H9 (cell line): ENCODE measurements around the gene ELAC2. TPM values are rescaled to one million over a fixed set of nuclear protein-coding genes. Genes with fewer than 3 reads are reported as not detected.

Experiments
- DNase-seq: peaks from one replicate; pipeline ENCODE4 v3.0.0-alpha.2; 2017
- H2AFZ ChIP-seq: one replicate; pipeline ENCODE4 v1.6.1; 2013; ENCODE audit warnings: mild to moderate bottlenecking, low read length, control low read depth, moderate library complexity
- H2AK5ac ChIP-seq: 2 replicates; pipeline ENCODE4 v1.6.1; 2013; ENCODE audit warnings: low read length, control low read depth, mixed read lengths; ENCODE audit not compliant: insufficient read length
- H2BK120ac ChIP-seq: one replicate; pipeline ENCODE4 v1.6.1; 2013; ENCODE audit warnings: low read depth, mild to moderate bottlenecking, low read length, control low read depth, inconsistent platforms; ENCODE audit not compliant: poor library complexity, severe bottlenecking
- H2BK12ac ChIP-seq: 2 replicates; pipeline ENCODE4 v1.6.1; 2013; ENCODE audit warnings: low read length, control low read depth, mixed read lengths, low read depth; ENCODE audit not compliant: insufficient read length
- H2BK15ac ChIP-seq: 2 replicates; pipeline ENCODE4 v1.6.1; 2013; ENCODE audit warnings: low read depth, low read length, control low read depth
- H2BK20ac ChIP-seq: one replicate; pipeline ENCODE4 v1.6.1; 2013; ENCODE audit warnings: low read depth, mild to moderate bottlenecking, low read length, control low read depth, inconsistent platforms; ENCODE audit not compliant: poor library complexity, severe bottlenecking
- H2BK5ac ChIP-seq: 2 replicates; pipeline ENCODE4 v1.6.1; 2013; ENCODE audit warnings: low read length, control low read depth, mixed read lengths; ENCODE audit not compliant: insufficient read length
- H3K14ac ChIP-seq: 2 replicates; pipeline ENCODE4 v1.6.1; 2013; ENCODE audit warnings: low read length, control low read depth; ENCODE audit not compliant: insufficient read depth
- H3K18ac ChIP-seq: 2 replicates; pipeline ENCODE4 v1.6.1; 2013; ENCODE audit warnings: low read depth, mild to moderate bottlenecking, mixed read lengths, low read length, control low read depth; ENCODE audit not compliant: insufficient read length
- H3K23ac ChIP-seq: 2 replicates; pipeline ENCODE4 v1.6.1; 2013; ENCODE audit warnings: low read length, control low read depth, mixed read lengths, low read depth; ENCODE audit not compliant: insufficient read length
- H3K23me2 ChIP-seq: 2 replicates; pipeline ENCODE4 v1.6.1; 2013; ENCODE audit warnings: low read depth, mild to moderate bottlenecking, mixed read lengths, low read length, control low read depth; ENCODE audit not compliant: insufficient read length, poor library complexity, severe bottlenecking
- H3K27ac ChIP-seq: 2 replicates; pipeline ENCODE4 v1.5.1; 2013; ENCODE audit warnings: low read length, control low read depth, mixed read lengths, low read depth; ENCODE audit not compliant: insufficient read length
- H3K27me3 ChIP-seq: 2 replicates; pipeline ENCODE4 v1.6.1; 2013; ENCODE audit warnings: low read length, control low read depth, inconsistent platforms; ENCODE audit not compliant: insufficient read depth
- H3K4ac ChIP-seq: 2 replicates; pipeline ENCODE4 v1.6.1; 2013; ENCODE audit warnings: low read depth, mild to moderate bottlenecking, control low read depth, inconsistent platforms, low read length, moderate library complexity
- H3K4me1 ChIP-seq: 2 replicates; pipeline ENCODE4 v1.6.1; 2013; ENCODE audit warnings: low read length, control low read depth, inconsistent platforms; ENCODE audit not compliant: insufficient read depth
- H3K4me2 ChIP-seq: 2 replicates; pipeline ENCODE4 v1.6.1; 2013; ENCODE audit warnings: low read length, control low read depth, mixed read lengths; ENCODE audit not compliant: insufficient read length, insufficient read depth
- H3K56ac ChIP-seq: 2 replicates; pipeline ENCODE4 v1.6.1; 2013; ENCODE audit warnings: low read depth, mild to moderate bottlenecking, mixed read lengths, low read length, control low read depth; ENCODE audit not compliant: insufficient read length
- H3K79me1 ChIP-seq: 2 replicates; pipeline ENCODE4 v1.6.1; 2013; ENCODE audit warnings: low read depth, mild to moderate bottlenecking, moderate library complexity, low read length, control low read depth, inconsistent platforms; ENCODE audit not compliant: insufficient read depth, poor library complexity, severe bottlenecking
- H3K79me2 ChIP-seq: 2 replicates; pipeline ENCODE4 v1.6.1; 2013; ENCODE audit warnings: low read length, control low read depth, inconsistent platforms; ENCODE audit not compliant: insufficient read depth
- H3K9ac ChIP-seq: 2 replicates; pipeline ENCODE4 v1.6.1; 2013; ENCODE audit warnings: low read length, control low read depth, mixed read lengths; ENCODE audit not compliant: insufficient read length; ENCODE audit errors: extremely low read depth
- H3K9me3 ChIP-seq: one replicate; pipeline ENCODE4 v1.6.1; 2013; ENCODE audit warnings: low read depth, low read length, inconsistent platforms; ENCODE audit not compliant: control insufficient read depth
- H3T11ph ChIP-seq: one replicate; pipeline ENCODE4 v1.6.1; 2013; ENCODE audit warnings: mild to moderate bottlenecking, low read length, control low read depth, inconsistent platforms
- H4K20me1 ChIP-seq: one replicate; pipeline ENCODE4 v1.6.1; 2013; ENCODE audit not compliant: control insufficient read depth, insufficient read length, insufficient read depth
- H4K5ac ChIP-seq: 2 replicates; pipeline ENCODE4 v1.6.1; 2013; ENCODE audit warnings: low read depth, mild to moderate bottlenecking, mixed read lengths, low read length, control low read depth; ENCODE audit not compliant: insufficient read length
- H4K8ac ChIP-seq: replicated peaks from 2 replicates; pipeline ENCODE4 v1.6.1; 2013; ENCODE audit warnings: low read length, control low read depth, mixed read lengths, low read depth; ENCODE audit not compliant: insufficient read length
- H4K91ac ChIP-seq: 2 replicates; pipeline ENCODE4 v1.6.1; 2013; ENCODE audit warnings: low read depth, mild to moderate bottlenecking, moderate library complexity, mixed read lengths, low read length, control low read depth; ENCODE audit not compliant: insufficient read length
- H3K27ac Mint-ChIP-seq, 3 experiments: 2 replicates in 2 of 3; 3 replicates in 1 of 3; pipeline ENCODE4 v1.8.0; 2020 to 2021; ENCODE audit warnings: mixed read lengths in 3 of 3, mild to moderate bottlenecking in 1 of 3, moderate library complexity in 1 of 3
- H3K27me3 Mint-ChIP-seq: 2 replicates; pipeline ENCODE4 v1.8.0; 2021; ENCODE audit warnings: low read depth, mild to moderate bottlenecking, moderate library complexity, mixed read lengths
- H3K36me3 Mint-ChIP-seq, 3 experiments: 2 replicates in 2 of 3; 3 replicates in 1 of 3; pipeline ENCODE4 v1.8.0; 2020 to 2021; ENCODE audit warnings: low read depth in 3 of 3, mixed read lengths in 3 of 3; ENCODE audit not compliant: insufficient read depth in 1 of 3
- H3K4me1 Mint-ChIP-seq, 2 experiments: 2 replicates each; pipeline ENCODE4 v1.8.0; 2020; ENCODE audit warnings: mixed read lengths in 2 of 2
- H3K4me3 Mint-ChIP-seq, 2 experiments: 2 replicates in 1 of 2; 3 replicates in 1 of 2; pipeline ENCODE4 v1.8.0; 2020 to 2021; ENCODE audit warnings: mild to moderate bottlenecking in 2 of 2, mixed read lengths in 2 of 2, moderate library complexity in 1 of 2
- H3K9me3 Mint-ChIP-seq, 2 experiments: 2 replicates in 1 of 2; 3 replicates in 1 of 2; pipeline ENCODE4 v1.8.0; 2020; ENCODE audit warnings: mild to moderate bottlenecking in 2 of 2, mixed read lengths in 2 of 2, moderate library complexity in 1 of 2
- WGBS: extraction: QIAGEN DNeasy Blood & Tissue Kit; methylation state at CpG from one replicate; pipeline ENCODE4 v1.1.7; 2013; ENCODE audit warnings: missing lambda C conversion rate, low lambda C conversion rate, mixed read lengths; ENCODE audit not compliant: insufficient read length; ENCODE audit errors: extremely low coverage; 5-methylcytosine and 5-hydroxymethylcytosine counted together
- total RNA-seq: library from RNA; stranded (reverse); gene quantifications from 2 replicates; pipeline ENCODE4 v1.2.1, GENCODE V29; 2021
- TF ChIP-seq, protein P1 (sequence below): fragments of 200-600 bp; sonication (generic); conservative IDR thresholded peaks from 3 replicates; pipeline ENCODE4 v1.8.0; 2021; ENCODE audit warnings: antibody characterized with exemption, mild to moderate bottlenecking

ELAC2 gene
- total RNA-seq, 1 experiment from 2014 or later, result 90.7 TPM

DNA sequence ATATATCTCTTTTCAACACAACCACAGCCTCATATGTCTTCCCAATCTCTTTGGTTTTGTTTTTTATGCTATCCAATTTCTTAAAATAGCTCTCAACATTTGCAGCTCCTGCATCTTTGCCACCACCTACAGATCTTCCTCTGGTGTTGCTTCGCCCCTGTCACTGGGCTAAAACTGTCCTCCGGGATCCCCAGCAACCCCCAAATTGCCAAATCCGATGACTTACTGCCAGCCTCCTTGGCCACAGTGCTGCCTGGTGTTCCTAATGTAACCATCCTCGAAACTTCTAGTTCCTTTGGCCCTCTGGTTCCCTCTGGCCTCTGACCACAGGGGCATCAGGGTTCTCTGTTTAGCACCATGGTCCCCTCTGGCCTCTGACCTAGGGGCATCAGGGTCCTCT, 70.8 kb downstream of the ELAC2 start:
- no peaks in the 10 kb centered on the region for H3K27me3 ChIP-seq
- no peak for DNase-seq
- no peaks in the 10 kb centered on the region for H3K79me1 ChIP-seq
- Mint-ChIP-seq H3K36me3 (peaks cover 13 to 43% (median 35%) of the 10 kb centered on the region in 3 experiments; a peak in 6 of 7 replicates), H3K27ac (peak overlapping the region in 1 of 3 experiments; percentile 5; a peak in 1 of 7 replicates), H3K4me1 (no peaks in the 10 kb centered on the region), H3K9me3 (no peaks in the 10 kb centered on the region), H3K4me3 (no peak overlapping the region), H3K27me3 (no peaks in the 10 kb centered on the region)
- H2AK5ac ChIP-seq, result no peak overlapping the region
- H4K20me1 ChIP-seq, result no peaks in the 10 kb centered on the region
- no peak overlapping the region for H2BK15ac ChIP-seq
- no peaks in the 10 kb centered on the region for H3K4me1 ChIP-seq
- H2BK12ac ChIP-seq, result no peak overlapping the region
- H3K27ac ChIP-seq, result no peak overlapping the region
- no peak overlapping the region for H3K4me2 ChIP-seq
- no peak overlapping the region for H3K4ac ChIP-seq
- no peak overlapping the region for H3K56ac ChIP-seq
- no CpG with 5 or more reads among the region's 4 CpGs for WGBS
- no peak overlapping the region for H3K18ac ChIP-seq
- no peak overlapping the region for H2AFZ ChIP-seq
- no peak overlapping the region for H3K14ac ChIP-seq
- no peak overlapping the region for H3T11ph ChIP-seq
- TF ChIP-seq, protein P1, sequence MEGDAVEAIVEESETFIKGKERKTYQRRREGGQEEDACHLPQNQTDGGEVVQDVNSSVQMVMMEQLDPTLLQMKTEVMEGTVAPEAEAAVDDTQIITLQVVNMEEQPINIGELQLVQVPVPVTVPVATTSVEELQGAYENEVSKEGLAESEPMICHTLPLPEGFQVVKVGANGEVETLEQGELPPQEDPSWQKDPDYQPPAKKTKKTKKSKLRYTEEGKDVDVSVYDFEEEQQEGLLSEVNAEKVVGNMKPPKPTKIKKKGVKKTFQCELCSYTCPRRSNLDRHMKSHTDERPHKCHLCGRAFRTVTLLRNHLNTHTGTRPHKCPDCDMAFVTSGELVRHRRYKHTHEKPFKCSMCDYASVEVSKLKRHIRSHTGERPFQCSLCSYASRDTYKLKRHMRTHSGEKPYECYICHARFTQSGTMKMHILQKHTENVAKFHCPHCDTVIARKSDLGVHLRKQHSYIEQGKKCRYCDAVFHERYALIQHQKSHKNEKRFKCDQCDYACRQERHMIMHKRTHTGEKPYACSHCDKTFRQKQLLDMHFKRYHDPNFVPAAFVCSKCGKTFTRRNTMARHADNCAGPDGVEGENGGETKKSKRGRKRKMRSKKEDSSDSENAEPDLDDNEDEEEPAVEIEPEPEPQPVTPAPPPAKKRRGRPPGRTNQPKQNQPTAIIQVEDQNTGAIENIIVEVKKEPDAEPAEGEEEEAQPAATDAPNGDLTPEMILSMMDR, result no peak
- H4K5ac ChIP-seq, result no peak overlapping the region
- H3K23me2 ChIP-seq, result no peaks in the 10 kb centered on the region
- H3K79me2 ChIP-seq, result no peaks in the 10 kb centered on the region
- no peak overlapping the region for H3K23ac ChIP-seq
- no peak overlapping the region for H4K91ac ChIP-seq
- H4K8ac ChIP-seq, result no peak overlapping the region
- H2BK5ac ChIP-seq, result no peak overlapping the region
- no peak overlapping the region for H2BK120ac ChIP-seq
- no peak overlapping the region for H3K9ac ChIP-seq
- no peaks in the 10 kb centered on the region for H3K9me3 ChIP-seq
- no peak overlapping the region for H2BK20ac ChIP-seq

Other genes with a start within 250 kb of the ELAC2 start
- gene ARHGAP44, start 228.5 kb downstream of the ELAC2 start, total RNA-seq, result 9.9 and 10.9 TPM in 2 replicates